Natural killer cell (primary cell): ENCODE measurements around the gene CCDC50. TPM values are rescaled to one million over a fixed set of nuclear protein-coding genes. Genes with fewer than 3 reads are reported as not detected.
A peak's percentile ranks its signal among the peaks of the same experiment; 100 is the strongest.

ENCODE experiments used
- ATAC-seq, 3 donors: fragments of 150-1000 bp in 2 of 3; fragments of 200-7000 bp in 1 of 3; cut with Tn5 transposase; 1 replicate in 1 of 3; 2 replicates in 2 of 3; pipeline ENCODE4 v1.10.0; 2021; ENCODE audit warnings: mild to moderate bottlenecking in 2 of 3, moderate library complexity in 2 of 3
- DNase-seq, 2 donors: peaks; one replicate each; pipeline versions ENCODE4 v3.0.0 to v3.0.0-alpha.2; 2013 to 2021; ENCODE audit warnings: mixed read lengths in 1 of 2
- H3K27ac ChIP-seq: one replicate; pipeline ENCODE4 v1.5.1; 2013; ENCODE audit warnings: mild to moderate bottlenecking, low read length
- H3K27me3 ChIP-seq: one replicate; pipeline ENCODE4 v1.6.1; 2013; ENCODE audit warnings: low read length; ENCODE audit not compliant: control insufficient read depth, insufficient read depth
- H3K36me3 ChIP-seq: one replicate; pipeline ENCODE4 v1.6.1; 2013; ENCODE audit warnings: low read length; ENCODE audit not compliant: control insufficient read depth, insufficient read depth
- H3K4me1 ChIP-seq: one replicate; pipeline ENCODE4 v1.6.1; 2013; ENCODE audit warnings: low read length; ENCODE audit not compliant: control insufficient read depth, insufficient read depth
- H3K4me3 ChIP-seq: one replicate; pipeline ENCODE4 v1.5.1; 2013; ENCODE audit warnings: low read length
- H3K9me3 ChIP-seq: one replicate; pipeline ENCODE4 v1.6.1; 2013; ENCODE audit warnings: low read length; ENCODE audit not compliant: control insufficient read depth, insufficient read depth
- H3K27ac Mint-ChIP-seq, 2 donors: one replicate each; pipeline ENCODE4 v1.8.0; 2022; ENCODE audit warnings: mild to moderate bottlenecking in 2 of 2, mixed read lengths in 2 of 2, moderate library complexity in 1 of 2
- H3K27me3 Mint-ChIP-seq, 2 donors: one replicate each; pipeline ENCODE4 v1.8.0; 2022; ENCODE audit warnings: low read depth in 2 of 2, mixed read lengths in 2 of 2
- H3K36me3 Mint-ChIP-seq: one replicate; pipeline ENCODE4 v1.8.0; 2022; ENCODE audit warnings: mixed read lengths
- H3K4me1 Mint-ChIP-seq, 2 donors: one replicate each; pipeline ENCODE4 v1.8.0; 2022; ENCODE audit warnings: mixed read lengths in 2 of 2
- H3K4me3 Mint-ChIP-seq: one replicate; pipeline ENCODE4 v1.8.0; 2022; ENCODE audit warnings: mild to moderate bottlenecking, moderate library complexity, mixed read lengths
- H3K9me3 Mint-ChIP-seq, 2 donors: one replicate each; pipeline ENCODE4 v1.8.0; 2022; ENCODE audit warnings: mixed read lengths in 2 of 2
- CTCF ChIP-seq: fragments of 200-600 bp; IDR thresholded peaks from one replicate; pipeline ENCODE4 v1.8.0; 2022; ENCODE audit warnings: antibody characterized with exemption
- WGBS: methylation state at CpG from one replicate; pipeline ENCODE4 v1.1.7; 2013; ENCODE audit warnings: missing lambda C conversion rate; ENCODE audit not compliant: insufficient coverage; 5-methylcytosine and 5-hydroxymethylcytosine counted together
- intact Hi-C: fragments of 100-400 bp; cut with micrococcal nuclease; formaldehyde crosslinking; loops from one replicate; pipeline ENCODE4 v1.14.2; 2022
- total RNA-seq, 4 donors: library from RNA; stranded (reverse); fragments of 120-200 nt in 1 of 4; gene quantifications; one replicate each; pipeline versions ENCODE4 v1.2.3 to v1.2.4, GENCODE V29; 2013 to 2022

CCDC50 gene
- total RNA-seq, 3 donors from 2014 or later (not counting 1 experiment from before 2014, with no cell fraction given): 19.9 to 27.3 (median 22.6) TPM

GRCh38 chr3:191328383-191328961, 722 bp upstream of the CCDC50 start:
- H3K4me1 Mint-ChIP-seq: peaks cover 33 to 38% of the 10 kb centered on the region in 2 donors
- no peaks in the 10 kb centered on the region for H3K27me3 ChIP-seq
- intact Hi-C loops: no loop called here
- 53% methylated on average over 8 of the region's 9 CpGs for WGBS
- H3K4me1 ChIP-seq: peaks cover 22% of the 10 kb centered on the region
- H3K4me3 ChIP-seq: peak overlapping the region; percentile 84
- ATAC-seq (peak; percentile 76 to 86 (median 78)), DNase-seq (peak in 1 of 2 donors; percentile 43)
- peaks cover 0 to 2% of the 10 kb centered on the region in 2 donors for H3K27me3 Mint-ChIP-seq
- no peaks in the 10 kb centered on the region for H3K36me3 Mint-ChIP-seq
- no peak for TF ChIP-seq CTCF
- H3K9me3 ChIP-seq: no peaks in the 10 kb centered on the region
- peak overlapping the region; percentile 83 for H3K4me3 Mint-ChIP-seq
- peak overlapping the region; percentile 81 to 90 for H3K27ac Mint-ChIP-seq
- H3K36me3 ChIP-seq: no peaks in the 10 kb centered on the region
- H3K27ac ChIP-seq: peak overlapping the region; percentile 62
- H3K9me3 Mint-ChIP-seq: no peaks in the 10 kb centered on the region

GRCh38 chr3:191329654-191330529, 698 bp downstream of the CCDC50 start, which contains the start of gene UTS2B:
Gene UTS2B (minus strand): TSS chr3:191330526. CDS start chr3:191282189, 48,337 bp downstream.
- no peaks in the 10 kb centered on the region for H3K9me3 Mint-ChIP-seq
- peak; percentile 26 to 27 for DNase-seq
- peak within 1 kb of the TSS; percentile 84 for H3K4me3 ChIP-seq
- intact Hi-C loops: no loop called here
- H3K4me1 Mint-ChIP-seq: peaks cover 38 to 39% of the 10 kb centered on the region in 2 donors
- H3K4me1 ChIP-seq: peaks cover 22% of the 10 kb centered on the region
- H3K36me3 Mint-ChIP-seq: no peaks in the 10 kb centered on the region
- H3K27me3 Mint-ChIP-seq: no peaks in the 10 kb centered on the region
- no peaks in the 10 kb centered on the region for H3K9me3 ChIP-seq
- H3K27ac Mint-ChIP-seq: peak within 1 kb of the TSS; percentile 54 to 90
- H3K27me3 ChIP-seq: no peaks in the 10 kb centered on the region
- TF ChIP-seq CTCF: no peak
- ATAC-seq: peak; percentile 8 to 27 (median 9)
- 13% methylated on average over 35 of the region's 37 CpGs for WGBS
- no peaks in the 10 kb centered on the region for H3K36me3 ChIP-seq
- peak within 1 kb of the TSS; percentile 83 for H3K4me3 Mint-ChIP-seq
- H3K27ac ChIP-seq: peak within 1 kb of the TSS; percentile 62

- peak overlapping the region; percentile 54 to 90 for H3K27ac Mint-ChIP-seq
Observed at GRCh38 chr3:191330530-191331048, 1.4 kb downstream of the CCDC50 start.

More at GRCh38 chr3:191330530-191331048, 1.4 kb downstream of the CCDC50 start:
- no peak for TF ChIP-seq CTCF
- Mint-ChIP-seq H3K36me3 (no peaks in the 10 kb centered on the region), H3K9me3 (no peaks in the 10 kb centered on the region), H3K4me1 (peaks cover 38 to 39% of the 10 kb centered on the region in 2 donors), H3K4me3 (peak overlapping the region; percentile 83), H3K27me3 (no peaks in the 10 kb centered on the region)
- H3K4me1 ChIP-seq: peaks cover 22% of the 10 kb centered on the region
- WGBS: 79% methylated on average over 11 of the region's 11 CpGs
- no peaks in the 10 kb centered on the region for H3K27me3 ChIP-seq
- ATAC-seq (no peak), DNase-seq (no peak)
- no peaks in the 10 kb centered on the region for H3K9me3 ChIP-seq
- no peaks in the 10 kb centered on the region for H3K36me3 ChIP-seq
- no peak overlapping the region for H3K27ac ChIP-seq
- H3K4me3 ChIP-seq: peak overlapping the region; percentile 84
- intact Hi-C loops: no loop called here
